Panc1 (cell line): ENCODE data around the gene FAM193A. TPM values are rescaled to one million over a fixed set of nuclear protein-coding genes. Genes with fewer than 3 reads are reported as not detected.

Experiments
- ATAC-seq: fragments of 200-7000 bp; cut with Tn5 transposase; 2 replicates; pipeline ENCODE4 v1.9.1; 2020; ENCODE audit warnings: mild to moderate bottlenecking, moderate library complexity
- BruUV-seq: library from RNA; stranded (reverse); fragments of 400-500 nt; replicated peaks from 2 replicates; lab custom pipeline; 2021; lab: Mats Ljungman, UMichigan
- CTCF ChIA-PET: fragments of 300-600 bp; sonication (Branson Sonifier 250); formaldehyde crosslinking; loops from one replicate; lab custom pipeline; 2022; ENCODE audit warnings: antibody characterized with exemption; lab: Charles Lee
- POLR2A ChIA-PET: fragments of 300-600 bp; sonication (Branson Sonifier 250); formaldehyde crosslinking; loops from one replicate; lab custom pipeline; 2022; ENCODE audit warnings: antibody characterized with exemption; lab: Charles Lee
- DNase-seq: peaks from one replicate; pipeline ENCODE4 v3.0.0-alpha.2; 2010; ENCODE audit warnings: low read depth, low spot score
- H3K27ac ChIP-seq: 2 replicates; pipeline ENCODE4 v1.5.1; 2011; ENCODE audit warnings: mild to moderate bottlenecking, low read length, inconsistent platforms
- H3K27me3 ChIP-seq: fragments of 200-500 bp; sonication (Bioruptor generic); 2 replicates; pipeline ENCODE4 v1.6.0; 2014; ENCODE audit warnings: low read length, inconsistent platforms; ENCODE audit not compliant: control insufficient read depth, insufficient read depth
- H3K36me3 ChIP-seq: fragments of 200-500 bp; sonication (Bioruptor generic); 2 replicates; pipeline ENCODE4 v1.5.1; 2014; ENCODE audit warnings: inconsistent platforms, mild to moderate bottlenecking, low read length, moderate library complexity; ENCODE audit not compliant: control insufficient read depth, insufficient read depth
- H3K4me1 ChIP-seq: 2 replicates; pipeline ENCODE4 v1.5.1; 2011; ENCODE audit warnings: inconsistent platforms, mild to moderate bottlenecking, low read length, moderate library complexity; ENCODE audit not compliant: control insufficient read depth, insufficient read depth
- H3K4me3 ChIP-seq, 2 experiments: 2 replicates each; pipeline ENCODE4 v1.5.1; 2011 to 2012; ENCODE audit warnings: low read depth in 2 of 2, low read length in 2 of 2, mild to moderate bottlenecking in 2 of 2, inconsistent platforms in 1 of 2, moderate library complexity in 1 of 2
- H3K9me3 ChIP-seq: fragments of 200-500 bp; sonication (Bioruptor generic); 2 replicates; pipeline ENCODE4 v1.5.1; 2014; ENCODE audit warnings: low read depth, mild to moderate bottlenecking, inconsistent platforms, low read length, moderate library complexity; ENCODE audit not compliant: control insufficient read depth, insufficient read depth
- CTCF ChIP-seq: fragments of 450-650 bp; IDR thresholded peaks from 2 replicates; pipeline ENCODE4 v1.5.1; 2017; ENCODE audit warnings: mild to moderate bottlenecking
- POLR2AphosphoS5 ChIP-seq: IDR thresholded peaks from 2 replicates; pipeline ENCODE4 v1.6.1; 2012; ENCODE audit warnings: mild to moderate bottlenecking, low read depth, low read length, moderate library complexity
- SIN3A ChIP-seq: IDR thresholded peaks from 2 replicates; pipeline ENCODE4 v1.6.1; 2012; ENCODE audit warnings: low read depth, mild to moderate bottlenecking, low read length, moderate library complexity, borderline replicate concordance; ENCODE audit not compliant: insufficient read depth
- TCF7L2 ChIP-seq: IDR thresholded peaks from 2 replicates; pipeline ENCODE4 v1.6.1; 2011; ENCODE audit warnings: mild to moderate bottlenecking, low read depth, low read length, inconsistent platforms
- in situ Hi-C: cut with HindIII; loops from 2 replicates; pipeline ENCODE4 v1.10.0; 2016; ENCODE audit warnings: low sequenced_read_pairs, low pct_unique_long_range_greater_than_20kb
- intact Hi-C: fragments of 100-400 bp; cut with micrococcal nuclease; formaldehyde crosslinking; loops from one replicate; pipeline ENCODE4 v1.10.0; 2022; ENCODE audit not compliant: unreplicated experiment
- total RNA-seq: library from RNA; stranded (reverse); gene quantifications from one replicate; pipeline ENCODE4 v1.2.1, GENCODE V29; 2021; ENCODE audit not compliant: unreplicated experiment
- TF ChIP-seq, protein P1 (sequence below), 2 experiments: IDR thresholded peaks; 2 replicates each; pipeline ENCODE4 v1.6.1; 2011 to 2012; ENCODE audit warnings: low read depth in 2 of 2, control low read depth in 1 of 2, low read length in 1 of 2, mild to moderate bottlenecking in 1 of 2, moderate library complexity in 1 of 2; ENCODE audit not compliant: insufficient read depth in 1 of 2

FAM193A gene
- total RNA-seq, 1 experiment from 2014 or later: 25.7 TPM

- BruUV-seq: no TSS peak
- H3K4me3 ChIP-seq: peak overlapping the region; percentile 32 to 45
- in situ Hi-C loops: no loop called here
Measured at GRCh38 chr4:2756691-2757350, 220.4 kb downstream of the FAM193A start.

GRCh38 chr4:2757426-2757825 lies 221.0 kb downstream of the FAM193A start:
- Histone ChIP-seq H3K9me3 (no peaks in the 10 kb centered on the region), H3K4me1 (0 out of 2 replicates have a peak, but pooled peaks cover 4% of the 10 kb centered on the region), H3K27ac (no peak overlapping the region), H3K36me3 (no peaks in the 10 kb centered on the region; the same call in 1 of the 2 replicates), H3K27me3 (no peaks in the 10 kb centered on the region), H3K4me3 (no peak overlapping the region)
- in situ Hi-C loops: no loop called here
- TF ChIP-seq TCF7L2: no peak
- CTCF ChIA-PET: no interaction called here
- intact Hi-C loops: no loop called here
- POLR2A ChIA-PET: no interaction called here
- BruUV-seq: no TSS peak
- ATAC-seq (no peak), DNase-seq (no peak)

More at GRCh38 chr4:2756691-2757350, 220.4 kb downstream of the FAM193A start:
- intact Hi-C loops: no loop called here
- Histone ChIP-seq H3K36me3 (no peaks in the 10 kb centered on the region; the same call in 1 of the 2 replicates), H3K9me3 (no peaks in the 10 kb centered on the region), H3K4me1 (0 out of 2 replicates have a peak, but pooled peaks cover 4% of the 10 kb centered on the region), H3K27ac (peak overlapping the region; percentile 75), H3K27me3 (no peaks in the 10 kb centered on the region)
- ChIA-PET POLR2A (no interaction called here), CTCF (no interaction called here)
- no peak for DNase-seq
- TF ChIP-seq TCF7L2: no peak
- no peak for TF ChIP-seq CTCF
- TF ChIP-seq POLR2AphosphoS5: no peak
- no peak for TF ChIP-seq SIN3A
- TF ChIP-seq, protein P1, sequence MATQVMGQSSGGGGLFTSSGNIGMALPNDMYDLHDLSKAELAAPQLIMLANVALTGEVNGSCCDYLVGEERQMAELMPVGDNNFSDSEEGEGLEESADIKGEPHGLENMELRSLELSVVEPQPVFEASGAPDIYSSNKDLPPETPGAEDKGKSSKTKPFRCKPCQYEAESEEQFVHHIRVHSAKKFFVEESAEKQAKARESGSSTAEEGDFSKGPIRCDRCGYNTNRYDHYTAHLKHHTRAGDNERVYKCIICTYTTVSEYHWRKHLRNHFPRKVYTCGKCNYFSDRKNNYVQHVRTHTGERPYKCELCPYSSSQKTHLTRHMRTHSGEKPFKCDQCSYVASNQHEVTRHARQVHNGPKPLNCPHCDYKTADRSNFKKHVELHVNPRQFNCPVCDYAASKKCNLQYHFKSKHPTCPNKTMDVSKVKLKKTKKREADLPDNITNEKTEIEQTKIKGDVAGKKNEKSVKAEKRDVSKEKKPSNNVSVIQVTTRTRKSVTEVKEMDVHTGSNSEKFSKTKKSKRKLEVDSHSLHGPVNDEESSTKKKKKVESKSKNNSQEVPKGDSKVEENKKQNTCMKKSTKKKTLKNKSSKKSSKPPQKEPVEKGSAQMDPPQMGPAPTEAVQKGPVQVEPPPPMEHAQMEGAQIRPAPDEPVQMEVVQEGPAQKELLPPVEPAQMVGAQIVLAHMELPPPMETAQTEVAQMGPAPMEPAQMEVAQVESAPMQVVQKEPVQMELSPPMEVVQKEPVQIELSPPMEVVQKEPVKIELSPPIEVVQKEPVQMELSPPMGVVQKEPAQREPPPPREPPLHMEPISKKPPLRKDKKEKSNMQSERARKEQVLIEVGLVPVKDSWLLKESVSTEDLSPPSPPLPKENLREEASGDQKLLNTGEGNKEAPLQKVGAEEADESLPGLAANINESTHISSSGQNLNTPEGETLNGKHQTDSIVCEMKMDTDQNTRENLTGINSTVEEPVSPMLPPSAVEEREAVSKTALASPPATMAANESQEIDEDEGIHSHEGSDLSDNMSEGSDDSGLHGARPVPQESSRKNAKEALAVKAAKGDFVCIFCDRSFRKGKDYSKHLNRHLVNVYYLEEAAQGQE (IDR thresholded peaks at IDR 0.05; ENCODE audit: insufficient read depth in 1 of 2, low read depth in 2 of 2, low read length in 1 of 2): no peak
- ATAC-seq: no peak
